Measurements from ENCODE around the gene PGLYRP1. TPM values are rescaled to one million over a fixed set of nuclear protein-coding genes. Genes with fewer than 3 reads are reported as not detected.

PGLYRP1 gene
- total RNA-seq (10 to 100 TPM in 1 of 2 donors, under 1 TPM in 1; 0.25 to 13.9 TPM), polyA plus RNA-seq (1 to 10 TPM in 1 of 2 donors, under 1 TPM in 1; 0.31 to 1.2 TPM)

GRCh38 chr19:46022431-46023310 lies at the start of gene PGLYRP1:
Gene PGLYRP1, minus strand, starts transcription at chr19:46023053. Its CDS starts 32 bp downstream, at chr19:46023021.
- H3K4me1 ChIP-seq (ENCODE audit: control insufficient read depth in 4 of 4, insufficient read depth in 4 of 4, low read length in 3 of 4): no peaks in the 10 kb centered on the region
- H3K27me3 ChIP-seq (ENCODE audit: control insufficient read depth in 4 of 4, insufficient read depth in 4 of 4, low read length in 3 of 4): no peaks in the 10 kb centered on the region
- H3K4me3 ChIP-seq (ENCODE audit: low read depth in 1 of 3, low read length in 3 of 3): no peak within 1 kb of the TSS
- no peak within 1 kb of the TSS for H3K9ac ChIP-seq (ENCODE audit: low read depth in 1 of 2, low read length in 2 of 2)
- H3K36me3 ChIP-seq (ENCODE audit: control insufficient read depth in 4 of 4, insufficient read depth in 3 of 4, low read depth in 1 of 4, low read length in 3 of 4): peaks cover 0 to 5% (median 0%) of the 10 kb centered on the region in 4 donors
- H3K9me3 ChIP-seq (ENCODE audit: control insufficient read depth in 4 of 4, low read length in 3 of 4): no peaks in the 10 kb centered on the region
- WGBS: 34% methylated on average over 47 of the region's 47 CpGs
- DNase-seq (ENCODE audit: low spot score): no peak
- TF ChIP-seq FOXA2 (IDR thresholded peaks at IDR 0.05) (no peak), ATF3 (IDR thresholded peaks at IDR 0.05) (no peak), SP1 (IDR thresholded peaks at IDR 0.05) (no peak), ZBTB33 (IDR thresholded peaks at IDR 0.05) (no peak), RXRA (IDR thresholded peaks at IDR 0.05) (no peak), YY1 (IDR thresholded peaks at IDR 0.05) (no peak), GABPA (IDR thresholded peaks at IDR 0.05 in 1 of 2, conservative IDR thresholded peaks at IDR 0.05 in 1 of 2) (no peak), NR2F2 (IDR thresholded peaks at IDR 0.05) (no peak), MAX (IDR thresholded peaks at IDR 0.05) (no peak), HNF4A (conservative IDR thresholded peaks at IDR 0.05) (no peak), EGR1 (IDR thresholded peaks at IDR 0.05; ENCODE audit: low read depth in 2 of 2) (no peak), REST (IDR thresholded peaks at IDR 0.05) (no peak), TAF1 (conservative IDR thresholded peaks at IDR 0.05) (no peak), RAD21 (IDR thresholded peaks at IDR 0.05) (no peak), HNF4G (IDR thresholded peaks at IDR 0.05) (no peak), FOXA1 (IDR thresholded peaks at IDR 0.05) (no peak), JUND (IDR thresholded peaks at IDR 0.05) (no peak), CTCF (IDR thresholded peaks at IDR 0.05; ENCODE audit: low read depth, low read length, missing input control) (no peak)
- H3K27ac ChIP-seq (ENCODE audit: low read depth in 1 of 2, low read length in 2 of 2): peak within 1 kb of the TSS in 1 of 2 donors; percentile 21

Measured in liver (tissue), 9 donors.